GM18858 (cell line): ENCODE data around the gene MAP2K6.
"Not testable (repeated sequence)": the region's sequence is repeated elsewhere in the genome, so short reads cannot be mapped to it uniquely, and the experiment has no call there.

Source experiments
- ATAC-seq: cut with Tn5 transposase; IDR thresholded peaks from one replicate; pipeline ENCODE4 v1.9.1; 2021; ENCODE audit not compliant: unreplicated experiment

The MAP2K6 gene

DNA sequence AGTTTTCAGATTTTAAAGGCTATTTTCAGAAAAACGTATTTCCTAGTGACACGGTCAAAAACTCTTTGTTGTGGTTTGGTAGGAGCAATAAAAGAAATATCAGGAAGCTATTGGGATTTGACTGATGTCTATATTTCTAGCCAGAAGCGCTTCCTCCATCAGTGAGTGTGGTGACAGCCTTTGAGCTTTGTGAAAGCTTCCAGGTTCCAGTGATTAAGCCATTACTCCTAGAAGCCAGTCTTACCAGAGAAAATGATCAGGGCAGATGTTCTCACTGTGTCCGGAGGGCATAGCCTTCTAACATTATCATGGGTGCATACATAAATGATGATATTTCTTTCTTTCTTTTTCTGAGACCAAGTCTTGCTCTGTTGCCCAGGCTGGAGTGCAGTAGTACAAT lies 39.6 kb downstream of the MAP2K6 start:
- ATAC-seq = no peak

DNA sequence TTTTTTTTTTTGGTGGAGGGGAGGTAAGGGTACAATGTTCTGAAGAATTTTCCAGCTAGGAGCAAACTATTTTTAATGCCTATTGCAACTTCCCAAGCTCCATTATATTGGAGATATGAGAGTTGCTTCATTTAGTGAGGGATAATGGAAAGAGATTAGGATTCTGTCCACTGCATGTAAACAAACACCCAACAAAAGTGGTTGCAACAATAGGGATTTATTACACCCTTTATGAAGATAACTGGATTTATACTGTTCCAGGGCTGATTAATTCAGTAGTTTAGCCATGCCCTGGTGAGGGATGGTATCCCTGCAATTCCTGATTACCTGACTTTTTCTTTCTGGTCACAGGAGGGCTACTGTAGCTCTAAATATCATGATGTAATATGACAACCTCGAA lies 40.5 kb downstream of the MAP2K6 start:
- ATAC-seq = no peak

DNA sequence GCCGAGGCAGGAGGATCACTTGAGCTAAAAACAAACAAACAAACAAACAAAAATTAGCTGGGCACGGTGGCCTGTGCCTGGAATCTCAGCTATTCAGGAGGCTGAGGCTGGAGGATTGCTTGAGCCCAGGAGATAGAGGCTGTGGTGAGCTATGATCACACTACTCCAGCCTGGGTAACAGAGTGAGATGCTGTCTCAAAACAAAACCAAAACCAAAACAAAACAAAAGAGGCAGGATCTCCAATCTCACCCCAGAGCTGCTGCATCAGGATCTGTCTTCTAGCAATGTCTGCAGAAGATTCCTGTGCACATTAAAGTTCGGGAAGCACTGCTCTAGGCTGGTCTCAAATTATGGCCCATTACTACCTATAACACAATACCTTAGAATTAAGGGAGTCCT lies 43.1 kb downstream of the MAP2K6 start:
- ATAC-seq = no peak

DNA sequence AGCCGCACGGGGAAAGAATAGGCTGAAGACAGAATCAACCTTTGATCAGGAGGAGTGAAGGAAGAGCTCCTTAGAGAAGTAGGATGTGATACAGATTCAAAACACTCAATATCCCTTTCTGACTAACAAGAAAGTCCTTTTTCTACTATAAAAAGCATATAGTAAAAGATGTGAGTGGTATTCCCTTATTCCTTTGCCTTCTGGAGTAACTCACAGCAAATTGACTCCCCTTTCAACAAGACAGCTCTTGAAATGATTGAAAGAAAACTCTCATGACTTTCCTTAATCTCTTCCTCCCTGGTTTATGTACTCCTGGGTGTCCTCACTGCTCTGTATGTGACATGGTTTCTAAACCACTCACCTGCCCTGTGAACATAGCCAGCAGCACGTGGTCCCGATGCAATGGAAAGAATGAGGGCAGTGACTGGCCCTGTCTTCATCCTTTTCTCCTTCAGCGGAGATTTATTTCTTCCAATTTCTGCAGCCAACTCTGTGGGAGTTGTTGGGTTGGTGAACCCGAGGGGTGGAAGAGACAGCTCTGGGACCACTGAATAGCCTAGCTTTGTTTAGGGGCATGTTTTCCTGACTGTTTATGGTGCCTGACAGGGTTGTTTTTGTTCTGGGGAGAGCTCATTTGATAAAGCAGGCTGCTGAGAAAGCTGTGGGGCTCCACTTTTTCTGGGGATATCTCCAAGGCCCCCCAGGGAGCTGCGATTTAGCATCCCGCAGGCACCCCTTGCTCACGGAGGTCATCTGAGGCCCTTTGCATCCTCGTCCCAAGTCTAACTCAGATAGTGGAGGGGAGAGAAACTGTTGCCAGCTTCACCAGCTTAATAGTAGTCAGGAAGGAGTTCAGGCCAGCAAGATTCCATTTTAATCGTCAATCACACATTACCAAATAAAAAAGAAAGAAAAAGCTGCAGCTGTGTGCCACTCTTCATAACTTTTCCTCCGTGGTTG lies 46.7 kb downstream of the MAP2K6 start:
- ATAC-seq = no peak

DNA sequence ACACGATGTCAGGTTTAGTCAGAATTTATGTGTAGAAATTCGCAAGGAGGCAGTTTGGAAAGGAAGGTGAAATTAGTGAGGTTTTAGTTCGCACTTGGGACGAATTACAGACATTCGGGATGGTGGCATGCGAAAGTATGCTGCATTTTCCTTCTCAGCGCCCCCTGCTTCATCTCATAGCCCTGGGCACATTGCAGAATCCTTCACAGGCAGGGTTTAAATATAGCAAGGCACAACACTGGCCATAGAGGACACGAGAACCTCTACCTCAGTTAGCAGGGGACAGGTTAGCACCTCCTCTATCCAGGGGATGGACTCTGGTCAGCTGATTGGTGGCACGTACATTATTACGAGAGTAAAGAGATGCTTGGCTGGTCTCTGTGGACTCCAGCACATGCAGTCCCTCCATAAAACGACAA lies 47.5 kb downstream of the MAP2K6 start:
- no peak for ATAC-seq

DNA sequence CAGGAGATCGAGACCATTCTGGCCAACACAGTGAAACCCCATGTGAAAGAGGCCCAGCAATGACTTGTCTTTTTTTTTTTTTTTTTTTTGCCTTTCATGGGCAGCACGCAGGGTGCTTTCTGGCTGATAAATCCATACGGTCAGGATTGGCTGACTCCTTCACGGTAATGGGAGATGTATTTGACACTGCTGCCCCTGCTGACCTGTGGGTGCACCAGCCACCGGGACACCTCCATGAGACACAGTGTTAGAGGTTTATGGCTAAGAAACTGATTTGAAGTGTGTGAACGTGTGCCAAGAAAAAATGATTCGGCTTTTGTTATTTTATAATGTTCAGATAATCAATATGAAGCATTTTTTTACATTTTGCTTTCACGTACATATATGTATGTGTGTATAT lies 48.4 kb downstream of the MAP2K6 start:
- ATAC-seq = no peak

DNA sequence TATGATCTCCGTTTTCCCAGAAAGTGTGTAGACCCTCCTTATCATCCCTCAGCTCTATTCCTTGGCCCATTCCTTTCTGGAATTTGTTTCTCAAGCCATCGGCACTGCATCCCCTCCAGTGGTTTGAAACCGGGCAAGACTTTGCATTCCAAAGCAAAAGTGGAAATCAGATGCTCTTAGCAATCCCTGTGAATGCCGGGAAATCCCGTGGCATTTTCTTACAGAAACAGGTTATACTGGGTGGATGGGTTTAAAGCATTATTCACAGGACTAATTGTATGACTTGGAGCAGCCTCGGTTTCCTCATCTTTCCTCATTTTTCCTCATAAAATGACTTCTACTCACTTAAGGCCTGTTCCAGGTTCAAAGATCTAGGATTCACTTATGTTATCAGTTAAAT lies 52.0 kb downstream of the MAP2K6 start:
- ATAC-seq = no peak

DNA sequence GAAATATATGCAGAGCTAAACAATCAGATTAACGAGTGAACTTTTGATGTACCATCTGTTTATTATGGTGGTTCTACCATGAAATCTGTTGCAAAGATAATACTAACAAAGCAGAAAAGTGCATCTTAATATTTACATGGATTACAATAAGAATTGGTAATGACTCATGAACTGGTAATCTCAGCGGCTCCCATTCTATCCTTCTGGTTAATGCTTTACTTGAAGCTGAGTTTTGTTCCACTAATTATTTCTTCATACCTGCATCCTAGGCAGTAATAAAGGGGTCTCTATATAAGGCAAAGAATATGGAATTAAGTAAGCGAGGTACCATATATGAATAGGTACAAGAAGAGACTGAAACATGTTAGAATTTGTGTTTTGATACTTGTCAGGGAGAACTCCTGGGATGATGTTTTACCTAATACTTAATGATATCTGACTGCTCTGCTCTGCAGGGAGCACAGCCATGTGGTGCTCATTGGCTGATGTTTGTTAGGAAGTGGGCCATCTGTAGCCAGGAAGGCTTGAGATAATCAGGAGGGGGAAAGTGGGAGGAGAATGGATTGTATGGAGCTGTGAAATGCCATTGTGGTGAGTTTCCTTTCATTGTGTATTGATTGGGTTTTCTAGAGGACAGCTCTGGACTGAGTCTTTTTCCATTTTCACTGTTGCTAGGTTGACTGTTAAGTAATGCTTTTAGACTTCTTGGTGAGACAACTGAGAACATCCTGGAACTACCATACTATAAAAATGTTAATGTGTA lies 52.6 kb downstream of the MAP2K6 start:
- ATAC-seq = no peak

DNA sequence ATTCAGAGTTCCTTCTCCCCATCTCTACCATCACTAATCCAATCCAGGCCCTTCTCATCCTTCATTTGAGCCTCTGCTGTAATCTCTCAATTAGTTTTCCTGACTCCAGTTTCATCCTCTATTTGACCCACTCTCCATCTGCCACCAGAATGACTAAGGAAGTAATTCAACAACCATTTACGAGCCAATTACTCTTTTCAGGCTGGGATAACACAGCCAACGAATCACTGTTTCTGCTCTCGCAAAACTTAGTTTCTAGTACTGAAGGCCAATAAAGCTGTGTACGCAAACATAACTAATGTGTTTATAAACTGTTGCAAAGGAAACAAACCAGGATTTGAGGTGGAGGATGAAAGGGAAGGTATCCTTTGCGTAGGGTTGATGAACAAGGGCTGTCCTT lies 53.7 kb downstream of the MAP2K6 start:
- ATAC-seq = no peak

DNA sequence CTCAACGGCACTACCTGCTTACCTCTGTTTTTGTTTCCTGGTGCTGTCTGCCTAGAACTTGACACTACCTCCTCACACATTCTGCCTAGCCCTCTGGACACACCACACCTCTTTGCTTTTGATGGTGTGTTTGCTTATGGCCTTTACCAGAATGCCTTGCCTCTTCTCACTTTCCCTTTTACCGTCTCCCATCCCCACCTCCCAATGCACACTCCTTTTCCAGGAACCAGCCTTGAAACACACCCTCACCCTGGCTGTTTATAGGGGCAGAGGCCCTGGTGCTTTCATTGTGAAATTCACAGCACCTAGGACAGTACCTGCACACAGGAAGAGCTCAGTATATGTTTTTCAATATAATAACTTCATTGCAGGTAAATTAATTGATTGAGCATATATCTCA lies 56.2 kb downstream of the MAP2K6 start:
- ATAC-seq = no peak

DNA sequence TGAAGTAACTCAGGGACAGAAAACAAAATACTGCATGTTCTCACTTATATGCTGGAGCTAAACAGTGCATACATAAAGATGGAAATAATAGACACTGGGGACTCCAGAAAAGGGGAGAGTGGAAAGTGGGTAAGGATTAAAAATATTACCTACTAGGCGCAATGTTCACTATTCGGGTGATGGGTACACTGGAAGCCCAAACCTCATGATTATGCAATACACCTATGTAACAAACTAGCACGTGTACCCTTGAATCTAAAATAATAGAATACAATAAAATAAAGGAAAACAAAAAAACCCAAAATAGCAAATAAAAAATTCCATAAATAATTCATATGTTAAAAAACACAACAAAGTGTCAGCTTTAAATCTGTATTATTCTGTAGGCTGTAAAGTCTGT lies 56.9 kb downstream of the MAP2K6 start:
- no peak for ATAC-seq

DNA sequence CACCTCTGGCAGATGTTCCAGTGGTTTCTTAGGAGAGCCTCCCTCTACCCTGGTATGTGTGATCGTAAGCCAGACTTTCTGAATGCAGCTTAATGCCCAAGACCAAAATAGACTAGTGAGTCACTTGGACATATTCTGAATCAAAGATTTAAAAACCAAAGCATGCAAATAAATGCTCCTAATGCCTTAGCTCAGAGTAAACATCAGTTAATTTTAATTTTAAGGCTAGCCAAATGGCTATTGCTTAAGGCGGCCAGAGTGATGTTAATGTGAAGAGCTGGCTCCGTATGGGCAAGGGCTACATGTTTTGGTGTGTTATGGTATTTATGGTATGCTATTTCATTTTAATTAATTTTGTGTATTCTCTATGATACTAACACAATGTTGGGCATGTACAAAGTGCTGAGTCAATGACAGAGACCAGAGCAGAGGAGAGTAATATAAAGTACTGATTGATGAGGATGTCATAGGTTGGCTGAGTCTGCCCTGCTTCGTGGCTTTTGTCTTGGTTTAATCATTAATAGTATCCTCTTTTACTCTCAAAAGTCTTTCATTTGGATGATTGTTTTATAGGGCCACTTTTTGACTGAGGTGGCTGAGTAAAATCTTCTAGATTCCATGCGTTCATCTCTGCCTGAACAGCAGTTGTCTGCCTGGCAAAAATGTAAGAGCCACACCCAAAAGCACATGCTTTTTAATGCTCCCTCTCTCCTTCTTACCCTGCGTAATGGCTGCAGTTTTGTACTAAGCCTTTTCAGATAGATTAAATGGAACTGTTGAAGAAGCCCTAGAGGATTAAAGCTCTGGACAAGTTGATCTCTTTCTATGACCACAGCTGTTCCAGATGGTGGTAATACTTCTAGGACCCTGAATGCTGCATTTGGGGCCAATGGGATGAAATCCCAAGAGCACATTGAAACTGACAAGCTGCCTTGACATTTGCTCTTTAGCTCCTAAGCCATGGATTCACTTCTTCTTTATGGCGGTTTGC lies 59.6 kb downstream of the MAP2K6 start:
- ATAC-seq = no peak

DNA sequence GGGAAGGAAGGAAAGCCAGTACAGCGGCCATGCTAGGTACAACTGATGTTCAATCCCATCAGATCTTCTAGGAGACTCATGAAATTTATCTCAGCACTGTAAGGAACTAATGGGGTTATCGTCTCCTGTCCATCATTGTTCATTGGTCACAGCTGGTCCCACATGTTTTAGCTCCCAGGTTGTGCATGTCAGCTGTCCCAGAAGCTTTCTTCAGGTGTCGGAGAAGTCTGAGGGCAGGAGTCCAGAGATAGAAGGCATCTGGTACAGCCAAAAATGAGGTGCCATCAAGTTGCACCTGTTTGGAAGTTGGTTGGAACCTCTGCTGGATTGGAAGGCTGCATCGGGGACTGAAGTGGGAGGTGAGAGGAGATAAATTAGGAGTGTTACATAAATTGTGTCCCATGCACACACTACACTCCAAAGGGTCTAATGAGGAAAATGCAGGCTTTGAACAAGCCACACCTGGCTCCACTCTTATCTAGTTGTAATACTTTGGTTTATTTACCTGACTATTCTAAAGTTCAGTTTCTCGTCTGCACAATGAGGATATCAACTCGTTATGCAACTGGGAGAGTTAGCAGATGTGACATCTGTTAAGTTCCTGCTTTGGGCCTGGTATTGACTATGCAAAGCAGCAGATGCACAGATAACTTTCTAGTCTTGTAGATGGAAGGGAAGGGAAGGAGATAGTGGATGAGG lies 62.9 kb downstream of the MAP2K6 start:
- no peak for ATAC-seq

DNA sequence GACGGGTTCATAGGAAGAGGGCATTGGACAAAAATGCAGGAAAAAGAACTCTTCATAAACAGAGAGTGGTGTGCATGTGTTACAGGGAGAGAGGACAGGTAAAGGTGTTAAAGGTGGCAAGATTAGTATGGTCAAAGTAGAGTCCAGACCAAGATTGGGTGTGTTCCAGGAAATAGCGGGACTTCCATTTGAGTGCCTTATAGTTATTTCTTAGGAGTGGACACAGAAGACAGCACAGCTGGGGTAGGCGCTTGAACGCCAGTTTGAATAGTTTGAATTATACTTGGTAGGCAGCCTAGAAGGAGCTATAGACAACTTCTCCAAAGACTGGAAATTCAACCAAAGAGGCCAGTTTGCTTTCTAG lies 63.4 kb downstream of the MAP2K6 start:
- ATAC-seq = no peak

DNA sequence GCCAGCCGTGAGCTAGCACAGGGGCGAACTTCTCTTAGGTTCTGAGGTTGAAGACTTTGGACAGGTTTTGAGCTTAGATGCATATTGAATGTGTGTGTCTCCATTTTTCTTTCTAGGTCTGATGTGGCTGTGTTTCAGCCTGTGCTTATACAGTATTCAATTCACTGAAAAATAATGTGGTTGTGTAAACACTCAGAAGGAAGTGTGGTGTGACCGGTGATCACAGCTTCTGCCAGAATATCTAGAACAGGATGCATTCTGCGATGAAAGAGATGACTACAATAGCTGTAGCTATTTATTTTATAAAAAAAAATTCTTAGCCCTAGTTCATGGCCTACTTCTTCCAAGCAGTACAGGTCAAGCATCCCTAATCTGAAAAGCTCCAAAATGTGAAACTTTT lies 64.4 kb downstream of the MAP2K6 start:
- ATAC-seq = no peak

DNA sequence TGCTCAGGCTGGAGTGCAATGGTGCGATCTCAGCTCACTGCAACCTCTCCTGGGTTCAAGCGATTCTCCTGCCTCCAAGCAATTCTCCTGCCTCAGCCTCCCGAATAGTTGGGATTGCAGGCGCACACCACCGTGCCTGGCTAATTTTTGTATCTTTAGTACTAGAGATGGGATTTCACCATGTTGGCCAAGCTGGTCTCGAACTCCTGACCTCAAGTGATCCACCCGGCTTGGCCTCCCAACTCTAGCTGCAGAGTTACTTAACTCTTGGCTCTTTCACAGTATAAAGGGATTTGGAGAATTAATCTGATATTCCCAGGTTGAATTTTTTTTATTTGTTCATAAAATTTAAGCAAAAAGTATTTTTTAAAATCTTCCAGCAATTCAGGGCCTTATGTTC lies 65.3 kb downstream of the MAP2K6 start:
- ATAC-seq = not testable (repeated sequence)

DNA sequence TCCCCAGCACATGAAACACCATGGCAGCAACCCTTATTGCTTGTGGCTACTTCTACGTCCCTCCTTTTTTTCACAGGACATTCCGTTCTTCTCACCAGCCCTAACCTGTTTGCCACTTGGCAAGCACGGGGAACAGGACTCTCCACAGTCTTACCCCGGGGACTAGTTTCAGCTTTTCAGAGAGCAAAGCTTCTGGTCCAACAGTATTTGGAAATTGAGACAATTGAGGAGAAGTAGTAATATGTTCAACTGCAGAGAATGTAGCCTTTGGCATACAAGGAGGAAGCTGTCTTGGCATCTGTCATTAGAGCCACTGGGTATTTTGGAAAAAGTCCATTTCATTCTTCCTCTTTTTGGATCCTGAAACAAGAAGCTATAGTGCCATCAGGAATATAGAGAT lies 65.7 kb downstream of the MAP2K6 start:
- ATAC-seq = no peak

DNA sequence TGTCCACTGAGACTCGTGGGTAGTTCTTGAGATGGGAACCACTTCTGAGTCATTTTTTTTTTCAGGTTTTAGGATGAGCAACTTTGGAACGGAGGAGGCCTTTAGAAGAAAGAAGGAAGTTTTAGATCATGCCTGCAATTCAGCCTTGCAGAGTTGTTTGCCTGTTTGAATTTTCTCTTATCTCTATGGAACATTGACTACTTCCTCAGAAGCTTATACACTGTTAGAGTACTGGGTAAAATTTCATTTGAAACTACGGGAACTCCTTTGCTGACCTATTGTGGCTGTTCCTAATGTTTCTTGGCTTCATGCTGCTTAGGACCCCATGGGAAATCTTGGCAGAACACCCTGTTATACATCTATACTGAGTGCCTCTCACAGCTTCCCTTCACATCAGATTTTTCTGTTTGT lies 70.8 kb downstream of the MAP2K6 start:
- ATAC-seq = no peak

DNA sequence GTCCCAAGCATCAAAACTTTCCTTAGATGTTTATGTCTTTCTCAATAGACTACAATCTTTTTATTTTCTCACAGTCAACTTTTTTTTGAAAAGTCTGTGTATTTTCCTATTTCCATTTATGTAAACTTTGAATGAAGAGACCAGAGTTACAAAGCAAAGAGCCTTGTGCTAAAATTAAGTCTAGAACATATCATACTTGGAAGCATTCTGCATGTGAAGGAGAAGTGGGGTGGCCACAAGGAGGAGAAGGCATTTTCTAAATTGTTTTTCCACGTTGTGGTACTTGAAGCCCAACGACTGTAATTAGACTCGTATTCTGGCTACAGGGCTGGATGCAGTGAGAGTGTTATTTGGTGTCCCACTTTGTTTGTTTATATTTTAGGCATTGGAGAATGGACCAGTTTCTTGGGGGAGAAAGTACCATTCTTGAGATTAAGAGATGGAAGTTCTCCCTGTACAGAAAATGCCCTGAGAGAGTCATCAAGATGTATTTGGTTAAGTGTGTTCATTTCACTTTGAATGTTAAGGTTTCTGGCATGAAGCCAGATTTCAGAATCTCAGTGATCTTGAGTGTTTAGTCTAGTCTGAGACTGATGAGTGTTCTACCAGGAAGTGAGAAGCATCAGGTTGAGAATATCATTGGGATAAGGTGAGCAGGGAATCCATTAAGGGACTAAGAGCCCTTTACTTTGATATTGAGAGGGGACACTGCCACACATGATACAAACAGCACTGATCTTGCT lies 71.6 kb downstream of the MAP2K6 start:
- ATAC-seq = no peak
